Stomach (tissue), 9 donors: ENCODE data around the gene CST9L. TPM values are rescaled to one million over a fixed set of nuclear protein-coding genes. Genes with fewer than 3 reads are reported as not detected.

Experiments
- DNase-seq, 2 donors: peaks; one replicate each; pipeline versions ENCODE4 v3.0.0 to v3.0.0-alpha.2; 2013 to 2019
- H3K27ac ChIP-seq, 5 donors: fragments of 200-600 bp in 4 of 5; sonication (generic) in 4 of 5; one replicate each; pipeline ENCODE4 v1.5.1; 2013 to 2019; ENCODE audit warnings: mild to moderate bottlenecking in 1 of 5, moderate library complexity in 1 of 5
- H3K27me3 ChIP-seq, 3 donors: fragments of 200-600 bp; sonication (generic); one replicate each; pipeline ENCODE4 v1.5.1; 2017 to 2019; ENCODE audit warnings: mixed run types in 1 of 3
- H3K36me3 ChIP-seq, 4 donors: fragments of 200-600 bp; sonication (generic); 1 replicate in 3 of 4; 2 replicates in 1 of 4; pipeline ENCODE4 v1.5.1; 2016 to 2019
- H3K4me1 ChIP-seq, 4 donors: fragments of 200-600 bp; sonication (generic); one replicate each; pipeline ENCODE4 v1.5.1; 2016 to 2019
- H3K4me3 ChIP-seq, 4 donors: fragments of 200-600 bp; sonication (generic) in 3 of 4; one replicate each; pipeline ENCODE4 v1.5.1; 2016 to 2019; ENCODE audit warnings: mild to moderate bottlenecking in 1 of 4
- H3K9me3 ChIP-seq, 4 donors: fragments of 200-600 bp; sonication (generic); one replicate each; pipeline ENCODE4 v1.5.1; 2016 to 2019
- CTCF ChIP-seq, 7 experiments: fragments of 450-650 bp in 4 of 7; fragments of 200-600 bp in 3 of 7; sonication (generic) in 3 of 7; IDR thresholded peaks; one replicate each; pipeline ENCODE4 v1.5.1; 2016 to 2019; ENCODE audit warnings: antibody characterized with exemption in 7 of 7, control low read depth in 2 of 7, mild to moderate bottlenecking in 1 of 7
- EP300 ChIP-seq: sonication (generic); formaldehyde crosslinking; IDR thresholded peaks from one replicate; pipeline ENCODE4 v1.6.1; 2017; ENCODE audit warnings: antibody characterized with exemption
- POLR2A ChIP-seq, 4 donors: fragments of 450-650 bp; IDR thresholded peaks; one replicate each; pipeline ENCODE4 v1.6.1; 2016; ENCODE audit warnings: antibody characterized with exemption in 4 of 4, control low read depth in 2 of 4, mild to moderate bottlenecking in 1 of 4, moderate library complexity in 1 of 4
- POLR2AphosphoS5 ChIP-seq, 3 donors: sonication (generic); formaldehyde crosslinking; IDR thresholded peaks; one replicate each; pipeline ENCODE4 v1.6.1; 2016; ENCODE audit warnings: antibody characterized with exemption in 3 of 3
- WGBS, 5 donors: extraction: QIAGEN DNeasy Blood & Tissue Kit in 3 of 5; methylation state at CpG; one replicate each; pipeline versions ENCODE4 v1.1.5 to v1.1.7; 2013 to 2018; 5-methylcytosine and 5-hydroxymethylcytosine counted together
- intact Hi-C: fragments of 100-400 bp; cut with DNase I; formaldehyde crosslinking; loops from one replicate; pipeline ENCODE4 v1.15.1; 2023; ENCODE audit warnings: low total_unique reads
- polyA plus RNA-seq, 3 donors: library from polyadenylated mRNA; stranded (reverse); fragments of 200-250 nt; gene quantifications; one replicate each; pipeline ENCODE4 v1.2.3, GENCODE V29; 2013
- total RNA-seq, 5 donors: library from RNA; depleted of rRNA; stranded (reverse); fragments of >200 nt; gene quantifications; one replicate each; pipeline versions ENCODE4 v1.1.0 to v1.2.3, GENCODE V29; 2014 to 2016
- donor health status: healthy with polysubstance abuse.
- donor health status: Bipolar disorder and iron deficiency.
- donor health status: healthy.

The CST9L gene
- total and polyA plus RNA-seq, 8 donors = not detected

DNA sequence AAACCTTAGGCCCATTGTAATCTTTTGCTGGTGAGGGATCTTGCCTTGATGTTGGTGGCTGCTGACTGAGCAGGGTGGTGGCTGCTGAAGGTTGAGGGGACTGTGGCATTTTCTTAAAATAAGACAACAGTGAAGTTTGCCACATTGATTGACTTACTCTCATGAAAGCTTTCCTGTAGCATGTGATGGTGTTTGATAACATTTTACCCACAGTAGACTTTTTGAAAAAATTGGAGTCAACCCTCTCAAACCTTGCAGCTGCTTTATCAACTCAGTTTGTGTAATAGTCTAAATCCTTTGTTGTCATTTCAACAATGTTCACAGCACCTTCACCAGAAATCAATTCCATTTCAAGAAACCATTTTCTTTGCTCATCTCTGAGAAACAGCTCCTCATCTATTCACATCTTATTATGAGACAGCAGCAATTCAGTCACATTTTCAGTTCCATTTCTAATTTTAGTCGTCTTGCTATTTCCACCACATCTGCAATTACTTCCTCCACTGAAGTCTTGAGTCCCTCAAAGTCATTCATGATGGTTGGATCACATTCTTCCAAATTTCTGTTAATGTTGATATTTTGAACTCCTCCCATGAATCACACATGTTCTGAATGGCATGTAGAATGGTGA, 37.2 kb downstream of the CST9L start:
- Histone ChIP-seq H3K4me3 (no peak overlapping the region), H3K27ac (no peak overlapping the region), H3K9me3 (peaks cover 0 to 23% (median 10%) of the 10 kb centered on the region in 4 donors), H3K27me3 (no peaks in the 10 kb centered on the region), H3K36me3 (no peaks in the 10 kb centered on the region), H3K4me1 (no peaks in the 10 kb centered on the region)
- intact Hi-C loops = no loop called here
- no peak for DNase-seq
- WGBS, 5 donors = 56 to 71% (median 63%) methylated on average over 1 of the region's 1 CpG
- TF ChIP-seq EP300 = no peak
- no peak for TF ChIP-seq CTCF (IDR thresholded peaks at IDR 0.05)
- TF ChIP-seq POLR2AphosphoS5 (IDR thresholded peaks at IDR 0.05) = no peak
- no peak for TF ChIP-seq POLR2A (IDR thresholded peaks at IDR 0.05)

DNA sequence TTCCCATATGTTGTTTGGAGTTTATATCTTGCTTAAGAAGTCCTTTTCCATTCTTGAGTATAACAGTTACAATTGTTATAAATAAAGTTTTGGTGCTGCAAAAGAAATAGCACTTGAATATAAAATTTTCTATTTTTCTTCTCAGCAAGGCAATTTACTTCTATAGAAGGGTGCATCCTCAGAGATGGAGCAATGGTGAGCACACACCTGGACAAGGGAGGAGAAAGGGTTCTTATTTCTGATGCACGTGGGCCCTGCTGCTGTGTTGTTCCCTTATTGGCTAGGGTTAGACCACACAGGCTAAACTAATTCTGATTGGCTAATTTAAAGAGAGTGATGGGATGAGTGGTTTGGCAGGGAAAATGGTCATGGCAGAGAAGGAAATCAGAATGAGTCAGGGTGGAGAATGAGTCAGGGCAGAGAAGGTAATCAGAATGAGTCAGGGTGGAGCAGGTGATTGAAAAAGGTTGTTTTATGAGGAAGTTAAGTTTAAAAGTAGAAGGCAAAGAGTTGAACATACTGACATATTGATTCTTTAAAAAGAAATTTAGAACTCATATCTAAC, 39.3 kb downstream of the CST9L start:
- Histone ChIP-seq H3K4me3 (no peak overlapping the region), H3K27me3 (no peaks in the 10 kb centered on the region), H3K36me3 (no peaks in the 10 kb centered on the region), H3K9me3 (peaks cover 0 to 23% (median 10%) of the 10 kb centered on the region in 4 donors), H3K4me1 (no peaks in the 10 kb centered on the region), H3K27ac (no peak overlapping the region)
- WGBS, 5 donors = 44 to 69% (median 60%) methylated on average over 1 of the region's 1 CpG
- no peak for DNase-seq
- intact Hi-C loops = no loop called here
- TF ChIP-seq POLR2AphosphoS5 (IDR thresholded peaks at IDR 0.05) (no peak), CTCF (IDR thresholded peaks at IDR 0.05) (no peak), POLR2A (IDR thresholded peaks at IDR 0.05) (no peak), EP300 (no peak)

DNA sequence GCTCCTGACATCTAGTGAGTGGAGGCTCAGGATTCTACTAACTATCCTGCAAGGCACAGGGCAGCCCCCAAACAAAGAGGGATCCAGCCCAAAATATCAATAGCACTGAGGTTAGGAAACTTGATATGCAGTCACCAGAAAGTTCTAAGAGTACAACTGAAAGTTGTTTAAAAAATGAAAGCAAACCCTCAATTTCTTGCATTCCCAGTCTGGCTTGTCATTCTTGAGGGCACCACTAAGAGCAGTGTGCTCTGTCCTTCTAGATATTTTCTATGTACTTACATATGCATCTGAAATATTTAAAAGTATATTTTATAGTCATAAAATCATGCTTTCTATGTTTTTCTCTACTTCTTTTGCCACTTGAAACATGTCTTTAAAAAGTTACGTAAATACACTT, 41.4 kb downstream of the CST9L start:
- 93 to 98% (median 96%) methylated on average over 1 of the region's 1 CpG for WGBS, 5 donors
- Histone ChIP-seq H3K36me3 (no peaks in the 10 kb centered on the region), H3K27me3 (no peaks in the 10 kb centered on the region), H3K4me1 (no peaks in the 10 kb centered on the region), H3K4me3 (no peak overlapping the region), H3K9me3 (peaks cover 0 to 23% (median 10%) of the 10 kb centered on the region in 4 donors), H3K27ac (no peak overlapping the region)
- DNase-seq = no peak
- no peak for TF ChIP-seq POLR2AphosphoS5 (IDR thresholded peaks at IDR 0.05)
- no peak for TF ChIP-seq POLR2A (IDR thresholded peaks at IDR 0.05)
- TF ChIP-seq EP300 = no peak
- TF ChIP-seq CTCF (IDR thresholded peaks at IDR 0.05) = no peak
- intact Hi-C loops = no loop called here

- peaks cover 0 to 15% (median 10%) of the 10 kb centered on the region in 4 donors for H3K9me3 ChIP-seq
- no peak overlapping the region for H3K27ac ChIP-seq
- WGBS, 5 donors = 83 to 87% (median 84%) methylated on average over 10 of the region's 10 CpGs
- intact Hi-C loops = no loop called here
- no peaks in the 10 kb centered on the region for H3K4me1 ChIP-seq
- DNase-seq = no peak
- H3K36me3 ChIP-seq = no peaks in the 10 kb centered on the region
- no peak overlapping the region for H3K4me3 ChIP-seq
- no peak for TF ChIP-seq POLR2A (IDR thresholded peaks at IDR 0.05)
- no peak for TF ChIP-seq EP300
- no peak for TF ChIP-seq POLR2AphosphoS5 (IDR thresholded peaks at IDR 0.05)
- TF ChIP-seq CTCF (IDR thresholded peaks at IDR 0.05) = no peak
- H3K27me3 ChIP-seq = peaks cover 0 to 2% (median 0%) of the 10 kb centered on the region in 3 donors
Observed at GRCh38 chr20:23524146-23524545, 44.1 kb downstream of the CST9L start.
